Activated B cell treated with CpG ODN at 0.5 μM for 24 hours (primary cell): ENCODE results near the gene SRP72. TPM values are rescaled to one million over a fixed set of nuclear protein-coding genes. Genes with fewer than 3 reads are reported as not detected.
"Not testable (repeated sequence)": the region's sequence is repeated elsewhere in the genome, so short reads cannot be mapped to it uniquely, and the experiment has no call there.

Source experiments
- ATAC-seq: fragments of 200-7000 bp; cut with Tn5 transposase; one replicate; pipeline ENCODE4 v1.10.0; 2021; ENCODE audit warnings: low read depth, mild to moderate bottlenecking, moderate library complexity
- CTCF ChIA-PET: fragments of 350-600 bp; sonication (Branson Sonifier 250); formaldehyde crosslinking; loops from one replicate; lab custom pipeline; 2021; ENCODE audit warnings: antibody characterized with exemption; lab: Charles Lee
- POLR2A ChIA-PET: fragments of 350-600 bp; sonication (Branson Sonifier 250); formaldehyde crosslinking; loops from one replicate; lab custom pipeline; 2021; ENCODE audit warnings: antibody characterized with exemption; lab: Charles Lee
- DNase-seq: peaks from one replicate; pipeline ENCODE4 v3.0.0; 2022
- H3K27ac Mint-ChIP-seq: one replicate; pipeline ENCODE4 v1.8.0; 2020; ENCODE audit warnings: mixed read lengths
- H3K27me3 Mint-ChIP-seq: one replicate; pipeline ENCODE4 v1.8.0; 2021; ENCODE audit warnings: mixed read lengths
- H3K36me3 Mint-ChIP-seq: one replicate; pipeline ENCODE4 v1.8.0; 2021; ENCODE audit warnings: low read depth, mixed read lengths
- H3K4me1 Mint-ChIP-seq: one replicate; pipeline ENCODE4 v1.8.0; 2021; ENCODE audit warnings: mixed read lengths
- H3K4me3 Mint-ChIP-seq: one replicate; pipeline ENCODE4 v1.8.0; 2020; ENCODE audit warnings: mild to moderate bottlenecking, mixed read lengths
- H3K9me3 Mint-ChIP-seq: one replicate; pipeline ENCODE4 v1.8.0; 2020; ENCODE audit warnings: mixed read lengths
- intact Hi-C: fragments of 100-400 bp; cut with micrococcal nuclease; formaldehyde crosslinking; loops from one replicate; pipeline ENCODE4 v1.15.1; 2024
- total RNA-seq: library from RNA; stranded (reverse); gene quantifications from 2 replicates; pipeline ENCODE4 v1.2.3, GENCODE V29; 2022
- TF ChIP-seq, protein P1 (sequence below): fragments of 200-600 bp; IDR thresholded peaks from one replicate; pipeline ENCODE4 v1.8.0; 2022; ENCODE audit warnings: antibody characterized with exemption, mild to moderate bottlenecking

Gene SRP72
- total RNA-seq, 1 donor from 2014 or later = 139 TPM

DNA sequence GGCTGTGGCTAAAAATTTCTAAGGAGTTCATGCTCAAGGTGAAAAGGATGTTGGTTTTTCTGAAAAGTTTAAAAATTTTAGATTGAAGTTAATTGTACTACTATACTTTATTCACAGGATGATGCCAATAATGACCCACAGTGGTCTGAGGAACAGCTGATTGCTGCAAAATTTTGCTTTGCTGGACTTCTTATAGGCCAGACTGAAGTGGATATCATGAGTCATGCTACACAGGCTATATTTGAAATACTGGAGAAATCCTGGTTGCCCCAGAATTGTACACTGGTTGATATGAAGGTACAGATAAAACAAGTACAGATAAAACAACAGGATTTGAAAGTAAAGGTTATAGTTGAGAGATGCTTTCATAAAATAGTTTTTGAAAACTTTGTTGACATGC is 19.1 kb upstream of the SRP72 start:
- ATAC-seq = no peak
- no peaks in the 10 kb centered on the region for H3K4me1 Mint-ChIP-seq
- no peak overlapping the region for H3K27ac Mint-ChIP-seq
- DNase-seq = no peak
- ChIA-PET CTCF (no interaction called here), POLR2A (no interaction called here)
- no peaks in the 10 kb centered on the region for H3K9me3 Mint-ChIP-seq
- TF ChIP-seq, protein P1, sequence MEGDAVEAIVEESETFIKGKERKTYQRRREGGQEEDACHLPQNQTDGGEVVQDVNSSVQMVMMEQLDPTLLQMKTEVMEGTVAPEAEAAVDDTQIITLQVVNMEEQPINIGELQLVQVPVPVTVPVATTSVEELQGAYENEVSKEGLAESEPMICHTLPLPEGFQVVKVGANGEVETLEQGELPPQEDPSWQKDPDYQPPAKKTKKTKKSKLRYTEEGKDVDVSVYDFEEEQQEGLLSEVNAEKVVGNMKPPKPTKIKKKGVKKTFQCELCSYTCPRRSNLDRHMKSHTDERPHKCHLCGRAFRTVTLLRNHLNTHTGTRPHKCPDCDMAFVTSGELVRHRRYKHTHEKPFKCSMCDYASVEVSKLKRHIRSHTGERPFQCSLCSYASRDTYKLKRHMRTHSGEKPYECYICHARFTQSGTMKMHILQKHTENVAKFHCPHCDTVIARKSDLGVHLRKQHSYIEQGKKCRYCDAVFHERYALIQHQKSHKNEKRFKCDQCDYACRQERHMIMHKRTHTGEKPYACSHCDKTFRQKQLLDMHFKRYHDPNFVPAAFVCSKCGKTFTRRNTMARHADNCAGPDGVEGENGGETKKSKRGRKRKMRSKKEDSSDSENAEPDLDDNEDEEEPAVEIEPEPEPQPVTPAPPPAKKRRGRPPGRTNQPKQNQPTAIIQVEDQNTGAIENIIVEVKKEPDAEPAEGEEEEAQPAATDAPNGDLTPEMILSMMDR = no peak
- intact Hi-C loops = no loop called here
- H3K4me3 Mint-ChIP-seq = no peak overlapping the region
- no peaks in the 10 kb centered on the region for H3K27me3 Mint-ChIP-seq
- peaks cover 75% of the 10 kb centered on the region for H3K36me3 Mint-ChIP-seq

DNA sequence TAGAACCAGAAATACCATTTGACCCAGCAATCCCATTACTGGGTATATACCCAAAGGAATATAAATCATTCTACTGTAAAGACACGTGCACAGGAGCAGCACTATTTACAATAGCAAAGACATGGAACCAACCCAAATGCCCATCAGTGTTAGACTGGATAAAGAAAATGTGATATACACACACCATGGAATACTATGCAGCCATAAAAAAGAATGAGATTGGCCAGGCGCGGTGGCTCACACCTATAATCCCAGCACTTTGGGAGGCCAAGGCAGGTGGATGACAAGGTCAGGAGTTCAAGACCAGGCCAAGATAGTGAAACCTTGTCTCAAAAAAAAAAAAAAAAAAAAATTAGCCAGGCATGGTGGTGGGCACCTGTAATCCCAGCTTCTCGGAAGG is 17.9 kb upstream of the SRP72 start:
- H3K4me1 Mint-ChIP-seq, H3K4me3 Mint-ChIP-seq, POLR2A ChIA-PET, intact Hi-C loops, DNase-seq, H3K9me3 Mint-ChIP-seq, ATAC-seq, H3K27me3 Mint-ChIP-seq, CTCF ChIA-PET, H3K27ac Mint-ChIP-seq: not testable (repeated sequence)
- H3K36me3 Mint-ChIP-seq = peaks cover 77% of the 10 kb centered on the region

DNA sequence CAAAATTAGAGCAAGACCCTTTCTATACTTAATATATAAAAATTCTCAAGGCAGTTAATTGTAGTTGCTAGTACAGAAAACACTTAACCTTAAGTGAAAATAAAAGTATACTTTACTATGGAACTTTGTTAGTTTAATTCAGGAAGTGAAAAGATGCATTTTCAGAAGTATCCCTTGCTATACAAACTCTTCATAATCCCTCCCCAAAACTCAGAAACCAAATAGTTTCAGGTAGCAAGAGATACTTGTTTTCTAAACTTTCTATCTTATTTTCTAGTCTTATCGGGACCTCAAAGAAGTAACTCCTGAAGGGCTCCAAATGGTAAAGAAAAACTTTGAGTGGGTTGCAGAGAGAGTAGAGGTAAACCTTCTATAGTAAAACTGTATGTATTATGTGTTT is 17.1 kb upstream of the SRP72 start:
- Mint-ChIP-seq H3K27ac (no peak overlapping the region), H3K9me3 (no peaks in the 10 kb centered on the region), H3K4me1 (no peaks in the 10 kb centered on the region), H3K27me3 (no peaks in the 10 kb centered on the region), H3K36me3 (peaks cover 80% of the 10 kb centered on the region), H3K4me3 (no peak overlapping the region)
- DNase-seq (no peak), ATAC-seq (no peak)
- intact Hi-C loops = no loop called here
- TF ChIP-seq, protein P1 = no peak
- ChIA-PET CTCF (no interaction called here), POLR2A (no interaction called here)

DNA sequence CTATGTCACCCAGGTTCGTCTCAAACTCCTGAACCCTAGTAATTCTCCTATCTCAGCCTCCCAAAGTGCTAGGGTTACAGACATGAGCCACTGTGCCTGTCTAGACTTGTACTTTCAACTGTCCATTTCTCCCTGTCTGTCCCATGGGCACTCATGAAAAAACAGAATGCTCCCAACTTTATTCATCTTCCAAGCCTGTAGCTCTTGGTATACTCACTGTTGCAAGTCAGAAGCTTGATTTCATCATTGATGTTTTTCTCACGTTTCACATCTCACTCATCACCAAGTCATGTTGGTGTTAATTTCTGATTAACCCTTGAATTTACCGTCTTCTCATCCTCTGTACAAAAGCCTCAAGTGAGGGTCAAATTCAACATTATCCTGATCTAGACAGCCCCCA is 7.3 kb upstream of the SRP72 start:
- Mint-ChIP-seq H3K27me3 (no peaks in the 10 kb centered on the region), H3K4me3 (no peak overlapping the region), H3K27ac (no peak overlapping the region), H3K9me3 (no peaks in the 10 kb centered on the region), H3K36me3 (peaks cover 76% of the 10 kb centered on the region), H3K4me1 (peaks cover 9% of the 10 kb centered on the region)
- CTCF ChIA-PET = no interaction called here
- intact Hi-C loops = no loop called here
- no peak for DNase-seq
- POLR2A ChIA-PET = interaction anchor here (1.6 kb wide), 1 partner anchor 24 kb away, joined by 3 read pairs; the partner anchor contains the start of gene PAICS
- ATAC-seq = no peak
- TF ChIP-seq, protein P1 = no peak

DNA sequence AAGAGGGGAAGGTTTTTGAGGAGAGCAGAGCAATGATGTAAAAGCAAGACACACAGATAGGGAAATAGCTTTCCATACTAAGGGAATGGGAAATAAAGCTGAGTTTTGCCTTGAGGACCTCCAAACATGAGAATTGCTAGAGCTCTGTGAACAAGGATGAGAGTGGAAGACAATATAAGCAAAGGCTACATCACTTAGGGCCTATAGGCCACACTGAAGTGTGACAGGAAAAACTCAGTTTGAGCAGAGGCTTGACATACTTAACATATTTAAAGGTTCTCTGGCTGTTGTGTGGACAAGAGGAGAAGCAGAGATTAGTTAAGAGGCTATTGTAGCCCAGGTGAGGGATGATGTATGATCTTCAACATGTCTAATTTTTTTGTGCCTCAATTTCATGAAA is 5.3 kb upstream of the SRP72 start:
- ATAC-seq = no peak
- Mint-ChIP-seq H3K9me3 (no peaks in the 10 kb centered on the region), H3K4me1 (peaks cover 29% of the 10 kb centered on the region), H3K36me3 (peaks cover 60% of the 10 kb centered on the region), H3K27me3 (no peaks in the 10 kb centered on the region), H3K4me3 (no peak overlapping the region), H3K27ac (no peak overlapping the region)
- DNase-seq = no peak
- TF ChIP-seq, protein P1 = no peak
- intact Hi-C loops = no loop called here
- ChIA-PET CTCF (interaction anchor here (1.4 kb wide), 1 partner anchor 338 kb away, joined by 3 read pairs; no protein-coding TSS in a partner anchor), POLR2A (no interaction called here)

DNA sequence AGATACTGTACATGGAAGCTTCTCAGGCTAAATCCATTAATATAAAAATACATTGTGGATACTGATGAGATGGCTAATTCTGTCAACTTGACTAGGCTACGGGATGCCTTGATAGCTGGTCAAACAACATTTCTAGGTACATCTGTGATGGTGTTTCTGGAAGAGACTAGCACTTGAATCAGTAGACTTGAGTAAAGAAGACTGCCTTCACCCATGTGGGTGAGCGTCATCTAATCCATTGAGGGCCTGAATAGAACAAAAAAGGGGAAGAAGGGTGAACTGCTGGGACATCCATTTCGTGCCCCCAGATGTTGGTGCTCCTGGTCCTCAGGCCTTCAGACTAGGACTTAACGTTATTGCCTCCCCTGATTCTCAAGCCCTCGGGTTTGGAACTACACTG is 3.7 kb upstream of the SRP72 start:
- peaks cover 61% of the 10 kb centered on the region for H3K36me3 Mint-ChIP-seq
- CTCF ChIA-PET = no interaction called here
- POLR2A ChIA-PET = interaction anchor here (0.7 kb wide), 1 partner anchor 11 kb away, joined by 10 read pairs; no protein-coding TSS in a partner anchor

More for the DNA sequence above, 3.7 kb upstream of the SRP72 start:
- Mint-ChIP-seq H3K9me3 (no peaks in the 10 kb centered on the region), H3K27ac (no peak overlapping the region), H3K4me3 (no peak overlapping the region), H3K27me3 (no peaks in the 10 kb centered on the region), H3K4me1 (peaks cover 41% of the 10 kb centered on the region)
- TF ChIP-seq, protein P1 = no peak
- intact Hi-C loops = no loop called here
- no peak for ATAC-seq
- no peak for DNase-seq
